Daoy (cell line): ENCODE measurements around the gene PEX14. TPM values are rescaled to one million over a fixed set of nuclear protein-coding genes. Genes with fewer than 3 reads are reported as not detected.

Experiments used
- total RNA-seq: library from RNA; depleted of rRNA; stranded (reverse); fragments of >200 nt; shearing (Covaris generic); gene quantifications from 2 replicates; pipeline ENCODE4 v1.2.3, GENCODE V29; 2014; rRNA removed

PEX14 gene
- total RNA-seq, 1 experiment from 2014 or later: 22.6 TPM

Other genes starting within 250 kb of the PEX14 start
- 78.7 and 82.7 TPM in 2 replicates for gene PGD, start 75.9 kb upstream of the PEX14 start, total RNA-seq
- 19.1 and 52.1 TPM in 2 replicates for gene CENPS, start 44.5 kb upstream of the PEX14 start, total RNA-seq
- 0.51 TPM in 1 of 2 replicates, not detected in the other for gene CORT, start 24.9 kb upstream of the PEX14 start, total RNA-seq
- 38.5 and 43.9 TPM in 2 replicates for gene DFFA, start 2.4 kb upstream of the PEX14 start, total RNA-seq